HG03039 (cell line): ENCODE data around the gene FGF19.

Experiments used
- ATAC-seq: cut with Tn5 transposase; IDR thresholded peaks from one replicate; pipeline ENCODE4 v1.9.1; 2021; ENCODE audit warnings: mild to moderate bottlenecking, moderate library complexity; ENCODE audit not compliant: unreplicated experiment

Gene FGF19

GRCh38 chr11:69656536-69657455 lies 47.0 kb downstream of the FGF19 start:
- no peak for ATAC-seq

- ATAC-seq: no peak
Measured at GRCh38 chr11:69655479-69656428, 48.1 kb downstream of the FGF19 start.

GRCh38 chr11:69654660-69655478 lies 49.0 kb downstream of the FGF19 start:
- no peak for ATAC-seq

DNA sequence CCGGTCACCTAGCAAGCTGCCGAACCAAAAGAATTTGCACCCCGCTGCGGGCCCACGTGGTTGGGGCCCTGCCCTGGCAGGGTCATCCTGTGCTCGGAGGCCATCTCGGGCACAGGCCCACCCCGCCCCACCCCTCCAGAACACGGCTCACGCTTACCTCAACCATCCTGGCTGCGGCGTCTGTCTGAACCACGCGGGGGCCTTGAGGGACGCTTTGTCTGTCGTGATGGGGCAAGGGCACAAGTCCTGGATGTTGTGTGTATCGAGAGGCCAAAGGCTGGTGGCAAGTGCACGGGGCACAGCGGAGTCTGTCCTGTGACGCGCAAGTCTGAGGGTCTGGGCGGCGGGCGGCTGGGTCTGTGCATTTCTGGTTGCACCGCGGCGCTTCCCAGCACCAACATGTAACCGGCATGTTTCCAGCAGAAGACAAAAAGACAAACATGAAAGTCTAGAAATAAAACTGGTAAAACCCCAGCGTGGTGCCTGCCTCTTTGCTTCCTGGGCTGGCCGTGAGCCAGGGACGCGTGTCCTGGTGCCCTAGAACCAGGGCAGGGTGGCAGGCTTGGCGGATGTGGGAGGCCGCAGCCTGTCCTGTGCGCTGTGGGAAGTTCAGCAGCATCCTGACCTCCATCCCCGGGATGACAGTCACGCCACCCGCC lies 49.7 kb downstream of the FGF19 start:
- ATAC-seq: no peak

DNA sequence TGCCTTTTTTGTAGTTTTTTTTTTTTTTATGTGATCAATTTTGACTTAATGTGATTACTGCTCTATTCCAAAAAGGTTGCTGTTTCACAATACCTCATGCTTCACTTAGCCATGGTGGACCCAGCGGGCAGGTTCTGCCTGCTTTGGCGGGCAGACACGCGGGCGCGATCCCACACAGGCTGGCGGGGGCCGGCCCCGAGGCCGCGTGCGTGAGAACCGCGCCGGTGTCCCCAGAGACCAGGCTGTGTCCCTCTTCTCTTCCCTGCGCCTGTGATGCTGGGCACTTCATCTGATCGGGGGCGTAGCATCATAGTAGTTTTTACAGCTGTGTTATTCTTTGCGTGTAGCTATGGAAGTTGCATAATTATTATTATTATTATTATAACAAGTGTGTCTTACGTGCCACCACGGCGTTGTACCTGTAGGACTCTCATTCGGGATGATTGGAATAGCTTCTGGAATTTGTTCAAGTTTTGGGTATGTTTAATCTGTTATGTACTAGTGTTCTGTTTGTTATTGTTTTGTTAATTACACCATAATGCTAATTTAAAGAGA lies 50.3 kb downstream of the FGF19 start:
- no peak for ATAC-seq

- ATAC-seq: no peak
Measured at GRCh38 chr11:69652999-69653398, 50.8 kb downstream of the FGF19 start.

DNA sequence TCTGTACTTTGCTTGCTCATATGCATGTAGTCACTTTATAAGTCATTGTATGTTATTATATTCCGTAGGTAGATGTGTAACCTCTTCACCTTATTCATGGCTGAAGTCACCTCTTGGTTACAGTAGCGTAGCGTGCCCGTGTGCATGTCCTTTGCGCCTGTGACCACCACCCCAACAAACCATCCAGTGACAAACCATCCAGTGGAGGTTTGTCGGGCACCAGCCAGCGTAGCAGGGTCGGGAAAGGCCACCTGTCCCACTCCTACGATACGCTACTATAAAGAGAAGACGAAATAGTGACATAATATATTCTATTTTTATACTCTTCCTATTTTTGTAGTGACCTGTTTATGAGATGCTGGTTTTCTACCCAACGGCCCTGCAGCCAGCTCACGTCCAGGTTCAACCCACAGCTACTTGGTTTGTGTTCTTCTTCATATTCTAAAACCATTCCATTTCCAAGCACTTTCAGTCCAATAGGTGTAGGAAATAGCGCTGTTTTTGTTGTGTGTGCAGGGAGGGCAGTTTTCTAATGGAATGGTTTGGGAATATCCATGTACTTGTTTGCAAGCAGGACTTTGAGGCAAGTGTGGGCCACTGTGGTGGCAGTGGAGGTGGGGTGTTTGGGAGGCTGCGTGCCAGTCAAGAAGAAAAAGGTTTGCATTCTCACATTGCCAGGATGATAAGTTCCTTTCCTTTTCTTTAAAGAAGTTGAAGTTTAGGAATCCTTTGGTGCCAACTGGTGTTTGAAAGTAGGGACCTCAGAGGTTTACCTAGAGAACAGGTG lies 51.8 kb downstream of the FGF19 start:
- no peak for ATAC-seq

- ATAC-seq: no peak
Measured at GRCh38 chr11:69650832-69651344, 52.9 kb downstream of the FGF19 start.

- no peak for ATAC-seq
Measured at GRCh38 chr11:69650081-69650831, 53.6 kb downstream of the FGF19 start.

- ATAC-seq: no peak
Measured at GRCh38 chr11:69649576-69649900, 54.3 kb downstream of the FGF19 start.

DNA sequence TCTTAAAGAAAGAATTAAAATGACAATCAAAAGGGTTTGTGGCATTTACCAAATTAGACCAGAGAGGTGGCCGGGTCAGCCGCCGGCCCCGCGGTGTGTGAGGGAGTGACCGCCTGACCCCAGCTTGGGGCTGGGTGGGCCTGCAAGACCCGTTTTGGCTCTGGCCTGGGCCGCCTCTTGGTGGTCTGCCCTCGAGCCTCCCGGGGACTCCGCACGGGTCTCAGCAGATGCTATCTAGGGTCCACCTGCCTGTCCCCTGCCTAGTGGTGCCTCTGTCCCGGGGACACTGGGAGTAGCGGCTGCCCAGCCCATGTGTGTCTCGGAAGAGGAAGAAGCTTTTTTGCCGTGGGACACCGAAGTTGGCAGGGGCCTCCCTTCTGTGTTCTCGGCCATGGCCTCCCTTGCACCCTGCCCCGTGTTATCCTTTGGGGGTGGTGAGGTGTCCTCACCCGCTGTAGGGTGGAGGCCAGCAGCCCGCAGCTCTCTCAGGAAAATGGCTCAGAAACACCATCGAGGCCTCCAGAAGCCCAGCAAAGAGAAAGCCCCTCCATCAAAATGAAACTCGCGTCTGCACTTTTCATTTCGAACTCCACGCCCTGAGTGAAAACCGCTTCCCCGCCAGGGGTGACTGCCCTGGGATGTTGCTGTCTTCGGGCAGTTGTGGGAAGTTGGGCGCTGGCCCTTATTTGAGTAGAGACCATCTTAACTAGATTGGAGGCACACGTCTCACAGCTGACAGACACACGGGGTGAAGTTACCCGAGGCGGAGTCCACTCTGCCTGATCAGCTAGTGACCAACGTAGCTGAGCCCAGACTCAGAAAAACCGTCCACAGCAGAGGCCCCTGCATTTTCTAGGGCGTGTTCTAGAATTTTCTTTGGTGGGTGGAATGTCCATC lies 54.9 kb downstream of the FGF19 start:
- ATAC-seq: no peak
